HUDEP-2 (cell line): Measurements from ENCODE around the gene SMIM44.
"Not testable (repeated sequence)": the region's sequence is repeated elsewhere in the genome, so short reads cannot be mapped to it uniquely, and the experiment has no call there.

Experiments used
- DNase-seq, 76 experiments: peaks; one replicate each; lab custom pipeline; 2025; ENCODE audit not compliant: unreplicated experiment in 76 of 76; lab: John Stamatoyannopoulos, UW

Gene SMIM44

DNA sequence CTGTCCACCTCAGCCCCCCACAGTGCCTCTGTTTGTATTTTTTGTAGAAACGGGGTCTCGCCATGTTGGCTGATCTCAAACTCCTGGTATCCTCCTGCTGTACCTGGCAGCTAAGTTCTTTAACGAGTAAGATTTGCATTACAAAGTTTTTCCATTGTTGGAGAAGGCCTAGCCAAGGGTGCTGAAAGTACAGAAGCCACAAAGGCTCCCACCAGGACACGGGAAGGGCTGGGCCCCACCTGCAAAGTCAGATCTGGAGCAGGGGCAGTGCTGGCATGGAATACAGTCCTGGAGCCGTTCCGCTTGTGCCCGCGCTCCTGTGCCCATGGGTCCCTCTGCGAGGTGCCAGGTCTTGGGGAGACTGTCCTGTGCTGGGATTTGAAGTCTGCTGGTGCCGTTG is 35.0 kb upstream of the SMIM44 start:
- no peak for DNase-seq

DNA sequence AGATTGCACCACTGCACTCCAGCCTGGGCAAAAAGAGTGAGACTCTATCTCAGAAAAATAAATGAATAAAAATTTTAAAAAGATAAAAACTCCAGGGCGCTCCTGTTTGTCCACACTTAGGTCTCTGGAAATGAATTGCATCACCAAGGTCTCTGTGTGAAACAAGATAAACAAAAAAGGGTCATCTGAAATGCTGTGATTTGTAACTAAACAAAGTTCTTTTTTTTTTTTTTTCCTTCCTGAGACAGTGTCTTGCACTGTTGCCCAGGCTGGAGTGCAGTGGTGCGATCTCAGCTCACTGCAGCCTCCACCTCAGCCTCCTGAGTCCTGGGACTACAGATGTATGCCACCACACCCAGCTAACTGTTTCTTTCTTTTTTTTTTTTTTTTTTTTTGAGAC is 34.4 kb upstream of the SMIM44 start:
- DNase-seq, result no peak

- DNase-seq, result no peak
Observed at GRCh38 chr19:3516675-3517207, 33.5 kb upstream of the SMIM44 start.

DNA sequence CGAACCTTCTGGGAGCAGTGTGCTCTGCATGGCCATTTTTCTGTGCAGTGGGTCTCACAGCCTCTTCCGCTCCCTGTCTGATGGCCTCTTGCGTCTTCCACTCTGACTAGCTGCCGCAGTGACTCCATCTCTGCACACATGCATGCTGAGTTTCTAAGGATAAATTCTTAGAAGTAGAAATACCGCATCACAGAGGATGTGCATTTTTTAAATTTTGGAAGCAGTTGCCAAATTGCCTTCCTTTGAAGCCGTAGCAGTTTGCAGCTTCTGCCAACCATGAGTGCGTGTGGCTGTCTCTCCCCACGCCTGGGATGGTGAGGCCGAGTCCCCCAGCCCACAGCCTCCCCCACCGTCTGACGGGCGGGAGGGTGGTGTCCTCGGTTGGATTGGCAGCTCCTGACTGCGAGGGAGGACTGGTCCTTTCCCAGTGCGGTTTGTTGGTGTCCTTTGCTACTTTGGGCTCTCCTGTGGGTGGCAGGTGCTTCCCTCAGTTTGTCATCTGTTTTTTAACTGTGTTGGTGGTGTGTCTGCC is 32.7 kb upstream of the SMIM44 start:
- no peak for DNase-seq

- no peak for DNase-seq
Observed at GRCh38 chr19:3514930-3515329, 31.7 kb upstream of the SMIM44 start.

DNA sequence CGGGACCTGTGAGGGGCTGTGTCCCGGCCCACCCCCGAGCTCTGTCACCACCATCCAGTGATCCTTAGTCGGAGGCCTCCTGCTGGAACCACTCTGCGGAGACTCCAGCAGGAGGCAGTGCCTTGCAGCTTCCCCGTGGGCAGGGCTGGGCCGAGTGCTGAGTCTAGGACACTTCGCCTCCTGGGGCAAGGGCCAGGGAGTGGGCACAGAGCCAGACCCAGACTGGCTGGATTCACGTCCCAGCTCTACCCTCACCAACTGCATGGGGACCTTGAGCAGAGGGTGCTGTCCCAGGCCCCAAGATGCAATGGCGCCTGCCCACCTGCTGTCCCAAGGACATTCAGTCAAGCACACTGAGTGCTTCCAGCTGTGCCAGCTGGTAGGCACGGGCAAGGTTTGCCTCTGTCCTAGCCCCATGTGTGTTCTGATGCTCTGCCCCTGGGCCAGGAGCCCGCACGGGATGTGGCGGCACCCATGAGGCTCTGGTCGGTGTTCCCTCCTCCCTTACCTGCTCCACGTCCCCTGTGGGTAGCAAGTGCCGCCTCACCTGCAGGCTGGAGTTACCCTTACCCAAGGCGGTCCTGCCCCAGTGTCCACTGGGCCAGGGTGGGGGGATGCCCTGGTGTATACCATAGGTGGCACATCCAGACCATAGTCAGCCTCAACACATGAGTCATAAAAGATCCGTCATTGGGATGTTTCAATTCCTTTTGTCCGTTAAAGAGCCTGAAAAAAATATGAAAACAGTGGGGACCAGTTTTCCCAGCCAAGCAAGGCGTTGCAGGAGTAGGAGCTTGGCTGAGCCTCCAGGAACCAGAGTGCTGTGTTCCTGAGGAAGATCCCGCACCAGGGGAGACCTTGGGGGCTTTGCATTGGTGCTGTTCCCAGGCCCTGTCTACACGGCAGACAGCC is 30.2 kb upstream of the SMIM44 start:
- peak in 1 of 76 experiments; percentile 19 for DNase-seq

GRCh38 chr19:3512562-3513228 is 29.5 kb upstream of the SMIM44 start:
- DNase-seq, result no peak

- DNase-seq, result no peak
Observed at GRCh38 chr19:3511506-3512251, 28.4 kb upstream of the SMIM44 start.

GRCh38 chr19:3510727-3511126 is 27.5 kb upstream of the SMIM44 start:
- DNase-seq, result no peak

- DNase-seq, result no peak
Observed at GRCh38 chr19:3509566-3509989, 26.3 kb upstream of the SMIM44 start.

DNA sequence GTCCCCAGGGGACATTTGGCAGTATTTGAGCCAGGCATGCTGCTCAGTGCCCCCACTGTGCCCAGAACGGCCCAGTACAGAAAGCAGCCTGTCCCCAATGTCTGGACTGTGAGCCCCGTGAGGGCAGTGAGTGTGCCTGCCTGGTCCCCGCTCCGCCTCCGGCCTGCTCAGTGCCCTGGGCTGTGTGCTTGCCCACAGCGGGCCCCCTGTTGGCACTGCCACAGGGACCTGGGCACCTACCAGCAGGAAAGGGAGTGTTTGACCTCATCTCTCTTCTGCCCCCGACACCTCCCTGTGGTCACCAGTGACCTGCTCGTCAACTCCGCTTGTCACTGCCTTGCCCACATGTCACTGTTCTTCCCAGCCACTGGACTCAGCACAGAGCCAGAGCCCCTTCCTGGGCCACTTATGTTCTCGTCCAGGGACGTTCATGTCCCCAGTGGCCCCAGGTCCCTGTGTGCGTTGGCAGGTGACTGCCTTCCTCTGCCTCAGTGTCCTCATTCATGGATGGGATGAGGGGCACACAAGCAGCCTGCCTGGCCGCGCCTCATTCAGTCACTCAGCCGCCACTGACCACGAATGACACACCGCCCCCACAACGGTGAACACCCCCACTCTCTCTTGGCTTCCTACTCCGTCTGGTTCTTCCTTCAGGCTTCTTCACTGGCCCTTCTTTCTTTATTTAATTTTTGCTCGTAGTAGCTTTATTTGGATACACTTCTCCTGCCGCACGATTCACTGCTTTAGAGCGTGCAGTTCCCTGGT is 25.7 kb upstream of the SMIM44 start:
- DNase-seq, result peak in 3 of 76 experiments; percentile 15 to 40 (median 33)

- not testable (repeated sequence) for DNase-seq
Observed at GRCh38 chr19:3508121-3508661, 24.9 kb upstream of the SMIM44 start.

GRCh38 chr19:3507371-3508120 is 24.3 kb upstream of the SMIM44 start:
- DNase-seq, result peak in 1 of 76 experiments; percentile 11

GRCh38 chr19:3506384-3507340 is 23.4 kb upstream of the SMIM44 start:
- DNase-seq, result peak in 1 of 76 experiments; percentile 16

DNA sequence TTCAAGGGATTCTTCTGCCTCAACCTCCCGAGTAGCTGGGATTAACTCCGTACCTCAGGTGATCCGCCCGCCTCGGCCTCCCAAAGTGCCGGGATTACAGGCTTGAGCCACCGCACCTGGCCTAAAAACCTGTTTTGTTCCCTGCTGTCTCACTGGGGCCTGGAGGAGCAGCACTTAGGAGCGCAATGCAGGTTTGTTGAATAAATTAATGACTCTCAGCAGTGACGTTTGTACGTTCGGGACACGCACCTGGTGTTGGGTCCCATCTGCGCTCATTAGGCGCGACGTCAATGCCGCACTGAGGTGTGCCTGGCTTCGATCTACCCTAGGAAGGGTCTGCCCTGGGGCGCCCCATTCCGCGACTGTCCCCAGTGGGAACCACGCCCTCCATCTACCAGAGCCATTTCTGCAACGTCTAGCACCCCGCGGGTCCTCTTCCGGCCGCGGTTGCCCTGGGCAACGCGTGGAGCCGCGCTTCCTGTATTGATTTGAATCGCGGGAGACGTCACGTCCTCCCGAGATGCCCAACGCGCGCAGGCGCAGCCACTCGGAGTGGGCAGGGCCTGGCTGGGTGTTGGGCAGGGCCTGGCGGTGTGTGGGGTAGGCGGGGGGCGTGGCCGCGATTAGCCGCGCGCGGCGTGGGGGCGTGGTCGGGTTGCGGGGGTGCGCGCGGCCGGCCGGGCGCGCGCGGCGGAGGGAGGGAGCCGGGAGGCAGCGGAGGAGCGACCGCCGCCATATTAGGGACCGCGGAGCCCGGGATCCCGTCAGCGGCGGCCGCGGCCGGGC is 22.6 kb upstream of the SMIM44 start, which contains the start of gene FZR1:
Gene FZR1 (plus strand): TSS at position 714 of the 786 bp plus-strand sequence. CDS start 16,679 bp downstream, outside the sequence.
- peak; percentile 86 to 100 (median 99) for DNase-seq

DNA sequence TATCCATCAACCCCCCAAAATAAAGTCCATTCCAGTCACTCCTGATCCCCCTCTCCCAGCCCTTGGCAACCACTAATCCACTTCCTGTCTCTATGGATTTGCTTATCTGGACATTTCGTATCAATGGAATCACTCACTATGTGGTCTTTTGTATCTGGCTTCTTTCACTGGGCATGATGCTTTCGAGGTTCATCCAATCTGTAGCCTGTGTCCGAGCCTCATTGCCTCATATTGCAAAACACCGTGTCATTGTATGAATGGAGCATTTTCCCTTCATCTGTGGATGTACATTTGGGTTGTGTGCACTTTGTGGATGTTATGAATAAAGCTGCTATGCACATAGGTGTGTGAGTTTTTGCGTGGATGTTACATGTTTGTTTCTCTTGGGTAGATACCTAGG is 21.5 kb upstream of the SMIM44 start:
- no peak for DNase-seq

DNA sequence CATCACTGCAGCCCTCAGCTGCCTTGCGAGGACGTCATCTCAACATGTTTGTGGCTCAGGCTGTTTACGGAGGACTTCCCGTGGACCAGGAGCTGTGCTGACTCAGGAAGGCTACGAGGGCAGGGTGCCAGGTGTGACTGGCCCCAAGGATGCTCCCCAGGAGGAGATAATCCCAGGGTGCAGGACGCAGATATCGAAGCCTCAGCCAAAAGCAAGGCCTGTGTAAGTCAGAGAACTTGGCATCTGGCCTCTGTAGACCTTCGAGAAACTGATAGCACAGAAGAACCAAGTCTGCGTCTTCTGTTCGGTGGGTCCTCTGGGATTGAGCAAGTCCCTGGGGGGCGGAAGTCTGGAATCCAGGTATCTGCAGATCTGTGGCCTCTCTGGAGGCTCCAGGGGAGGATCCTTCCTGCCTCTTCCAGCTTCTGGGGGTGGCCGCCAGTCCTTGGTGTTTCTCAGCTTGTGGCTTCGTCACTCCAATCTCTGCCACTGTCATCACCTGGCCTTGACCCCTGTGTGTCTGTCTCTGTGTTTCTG is 19.9 kb upstream of the SMIM44 start:
- peak in 62 of 76 experiments; percentile 18 to 90 (median 61) for DNase-seq
